GM23338 (cell line): ENCODE measurements around the gene HHAT.

Experiments
- CTCF ChIP-seq, 2 experiments: fragments of 200-600 bp in 1 of 2; sonication (generic) in 1 of 2; conservative IDR thresholded peaks; 2 replicates each; pipeline versions ENCODE4 v1.5.1 to v1.6.1; 2016 to 2017; ENCODE audit warnings: antibody characterized with exemption in 2 of 2, low read depth in 2 of 2, mild to moderate bottlenecking in 2 of 2, moderate library complexity in 1 of 2
- EZH2 ChIP-seq: fragments of 200-600 bp; sonication (generic); IDR thresholded peaks from one replicate; pipeline ENCODE4 v1.8.0; 2017; ENCODE audit warnings: antibody characterized with exemption, mild to moderate bottlenecking, low read depth; ENCODE audit not compliant: unreplicated experiment
- STAT1 ChIP-seq: IDR thresholded peaks from one replicate; pipeline ENCODE4 v1.6.1; 2016; ENCODE audit warnings: antibody characterized with exemption; ENCODE audit not compliant: unreplicated experiment

GRCh38 chr1:210556475-210556874 lies 227.8 kb downstream of the HHAT start:
- TF ChIP-seq CTCF (conservative IDR thresholded peaks at IDR 0.05; ENCODE audit: low read depth in 2 of 2) (no peak), EZH2 (no peak), STAT1 (no peak)
